HG03520 (cell line): ENCODE measurements around the gene FGFRL1.

Experiments
- ATAC-seq: cut with Tn5 transposase; IDR thresholded peaks from one replicate; pipeline ENCODE4 v1.9.1; 2021; ENCODE audit warnings: mild to moderate bottlenecking, moderate library complexity; ENCODE audit not compliant: unreplicated experiment

FGFRL1 gene

DNA sequence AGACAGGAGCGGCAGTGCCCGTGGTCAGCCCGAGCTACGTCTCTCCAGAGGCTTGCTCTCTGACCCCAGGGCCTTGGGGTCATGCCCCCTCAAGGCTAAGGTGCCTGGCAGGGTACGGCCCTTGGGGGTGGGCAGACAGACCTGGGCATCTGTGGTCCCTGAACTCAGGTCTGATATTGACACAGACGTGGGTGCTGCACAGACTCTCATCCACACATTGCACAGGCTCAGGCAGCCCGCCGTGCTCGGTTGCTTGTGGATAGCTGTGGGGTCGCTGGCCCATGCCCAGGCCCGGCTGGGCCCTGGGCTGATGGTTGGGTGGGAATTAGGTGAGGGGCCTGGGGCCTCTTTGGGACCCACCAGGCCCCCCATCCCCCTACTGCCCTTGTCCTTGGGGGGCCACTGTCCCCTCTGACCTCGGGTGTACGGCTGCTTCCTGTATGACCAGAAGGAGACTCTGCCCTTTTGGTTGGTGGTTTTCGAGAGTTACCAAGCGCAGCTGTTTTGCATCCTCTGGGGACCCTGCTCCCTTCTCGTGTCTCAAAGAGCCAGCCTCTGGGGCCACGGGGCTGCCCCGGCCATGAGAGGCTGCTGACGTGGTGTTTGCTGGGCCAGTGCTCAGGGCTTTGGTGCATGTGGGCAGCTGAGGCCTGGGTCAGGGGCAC lies 10.1 kb downstream of the FGFRL1 start:
- peak; percentile 73 for ATAC-seq

GRCh38 chr4:1022051-1022738 lies 10.8 kb downstream of the FGFRL1 start:
- no peak for ATAC-seq

- ATAC-seq, result no peak
Observed at GRCh38 chr4:1022739-1023066, 11.3 kb downstream of the FGFRL1 start.

DNA sequence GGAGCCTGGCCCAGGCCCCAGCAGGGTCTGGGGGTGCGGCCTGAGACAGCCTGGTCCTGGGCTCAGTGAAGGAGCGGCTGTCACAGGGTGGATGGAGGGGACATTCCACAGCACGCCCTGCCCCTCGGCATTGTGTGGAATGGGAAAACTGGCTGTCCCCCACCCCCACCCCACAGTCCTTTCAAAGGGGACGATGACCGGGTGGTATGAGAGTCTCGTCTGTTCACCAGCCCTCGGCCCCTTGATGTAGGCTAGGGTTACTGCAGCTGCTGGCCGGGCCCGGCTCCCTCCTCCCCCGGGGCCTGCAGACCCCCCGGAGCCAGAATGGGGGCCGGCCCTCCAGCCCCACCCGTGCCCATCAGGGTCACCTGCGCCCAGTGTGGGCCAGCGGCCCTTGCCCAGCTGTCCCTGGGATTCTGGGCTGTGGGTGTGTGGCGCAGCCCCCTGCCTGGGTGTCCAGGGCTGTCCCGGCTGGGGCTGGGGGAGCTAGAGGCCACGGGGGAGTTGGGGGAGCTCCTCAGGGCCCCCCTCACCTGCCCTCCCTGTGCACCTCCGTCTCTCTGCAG lies 11.7 kb downstream of the FGFRL1 start:
- ATAC-seq, result no peak

GRCh38 chr4:1023895-1024740 lies 12.7 kb downstream of the FGFRL1 start:
- ATAC-seq, result no peak

GRCh38 chr4:1024882-1025545 lies 13.6 kb downstream of the FGFRL1 start:
- ATAC-seq, result no peak

DNA sequence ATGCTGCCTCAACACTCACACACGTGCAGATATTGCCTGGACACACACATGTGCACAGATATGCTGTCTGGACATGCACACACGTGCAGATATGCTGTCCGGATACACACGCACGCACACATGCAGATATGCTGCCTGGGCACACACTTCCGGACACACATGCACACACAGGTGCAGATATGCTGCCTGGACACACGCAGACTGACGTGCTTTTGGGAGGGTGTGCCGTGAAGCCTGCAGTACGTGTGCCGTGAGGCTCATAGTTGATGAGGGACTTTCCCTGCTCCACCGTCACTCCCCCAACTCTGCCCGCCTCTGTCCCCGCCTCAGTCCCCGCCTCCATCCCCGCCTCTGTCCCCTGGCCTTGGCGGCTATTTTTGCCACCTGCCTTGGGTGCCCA lies 14.7 kb downstream of the FGFRL1 start:
- ATAC-seq, result peak; percentile 62

- no peak for ATAC-seq
Observed at GRCh38 chr4:1027219-1027914, 15.9 kb downstream of the FGFRL1 start.

GRCh38 chr4:1027915-1028238 lies 16.5 kb downstream of the FGFRL1 start:
- ATAC-seq, result no peak

DNA sequence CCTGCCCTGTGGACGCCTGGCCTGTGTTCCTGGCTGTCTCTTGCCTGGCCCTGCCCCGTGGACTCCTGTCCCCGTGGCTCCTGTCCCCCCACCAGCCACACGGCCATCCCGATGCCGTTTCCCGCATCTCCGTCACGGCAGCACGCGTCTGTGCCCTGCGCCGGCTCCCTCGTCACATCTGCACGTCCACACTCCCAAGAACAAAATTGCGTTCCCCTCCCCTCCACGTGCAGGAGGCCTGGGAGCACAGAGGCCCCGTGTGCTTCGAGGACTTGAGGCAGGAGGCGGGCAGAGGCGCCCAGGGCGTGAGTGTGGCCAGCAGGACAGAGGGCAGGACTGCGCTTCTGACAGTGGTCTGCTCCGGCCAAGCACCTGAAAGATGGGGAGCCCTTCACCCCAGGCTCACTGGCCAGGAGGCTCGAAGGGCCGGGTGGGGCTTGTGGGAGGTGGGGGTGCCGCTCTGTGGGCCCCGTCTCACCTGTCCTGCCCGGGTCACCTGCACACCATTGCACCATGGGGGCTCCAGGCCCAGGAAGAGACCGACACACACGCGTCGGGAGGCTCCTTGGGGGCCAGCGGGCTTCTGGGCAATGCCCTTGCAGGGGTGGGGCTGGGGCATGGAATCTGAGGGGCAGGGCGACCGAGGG lies 17.3 kb downstream of the FGFRL1 start:
- ATAC-seq, result no peak

DNA sequence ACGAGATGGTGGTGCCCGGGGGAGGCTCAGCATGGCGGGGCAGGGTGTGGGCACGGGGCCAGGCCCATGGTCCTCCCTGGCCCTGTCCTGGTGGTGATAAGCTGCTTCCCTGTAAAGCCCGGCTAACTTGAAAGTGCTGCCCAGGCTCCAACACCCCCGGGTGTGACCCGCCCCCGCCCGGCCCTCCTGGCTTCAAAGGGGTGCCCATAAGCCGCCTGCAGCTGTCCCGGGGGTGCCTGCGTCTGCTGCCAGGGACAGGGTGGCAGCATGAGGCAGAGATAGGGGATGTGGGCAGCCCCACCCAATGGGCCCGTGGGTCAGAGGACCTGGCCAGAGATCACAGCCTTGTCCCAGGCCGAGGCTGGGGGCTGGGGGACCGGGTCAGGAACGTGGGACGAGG lies 18.1 kb downstream of the FGFRL1 start:
- ATAC-seq, result no peak

DNA sequence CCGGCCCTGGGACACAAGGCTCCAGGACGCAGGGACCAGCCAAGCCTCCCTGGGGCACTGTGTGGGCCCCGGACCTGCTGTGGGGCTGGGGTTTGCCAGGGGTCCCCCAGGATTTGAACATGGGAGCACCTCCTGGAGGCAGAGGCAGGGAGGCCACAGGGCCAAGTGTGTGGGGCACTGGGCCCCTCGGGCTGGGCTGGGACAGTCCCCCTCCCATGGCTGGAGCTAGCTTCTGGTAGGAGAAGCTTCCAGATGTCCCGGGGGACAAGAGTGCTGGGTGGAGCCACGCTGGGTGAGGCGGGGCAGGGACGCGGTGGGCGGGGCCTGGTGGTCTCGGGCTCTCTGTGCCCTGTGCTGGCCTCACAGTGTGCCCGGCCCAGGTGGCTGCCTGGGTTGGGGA lies 18.6 kb downstream of the FGFRL1 start:
- no peak for ATAC-seq

- no peak for ATAC-seq
Observed at GRCh38 chr4:1030559-1030958, 19.1 kb downstream of the FGFRL1 start.

DNA sequence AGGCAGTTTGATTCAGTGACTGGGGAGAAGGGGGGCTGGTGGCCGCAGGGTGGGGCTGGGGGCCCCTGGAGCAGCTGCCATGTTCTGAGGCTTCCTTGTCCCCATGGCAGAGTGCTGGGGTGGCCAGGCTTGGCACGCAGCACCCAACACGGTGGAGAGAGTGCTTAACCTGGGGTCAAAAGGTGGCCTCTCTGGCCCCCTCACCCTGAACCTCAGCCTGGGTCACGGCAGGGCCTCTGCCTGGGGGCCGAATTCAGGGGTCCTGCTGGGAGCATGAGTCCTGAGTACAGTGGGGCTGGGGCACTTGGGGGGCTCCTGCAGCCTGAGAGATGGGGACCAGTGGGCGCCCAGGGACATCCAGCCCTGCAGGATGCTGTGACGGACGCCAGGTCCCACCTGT lies 19.9 kb downstream of the FGFRL1 start:
- ATAC-seq, result no peak

- no peak for ATAC-seq
Observed at GRCh38 chr4:1031956-1032795, 20.8 kb downstream of the FGFRL1 start.

GRCh38 chr4:1032861-1033260 lies 21.4 kb downstream of the FGFRL1 start:
- no peak for ATAC-seq

DNA sequence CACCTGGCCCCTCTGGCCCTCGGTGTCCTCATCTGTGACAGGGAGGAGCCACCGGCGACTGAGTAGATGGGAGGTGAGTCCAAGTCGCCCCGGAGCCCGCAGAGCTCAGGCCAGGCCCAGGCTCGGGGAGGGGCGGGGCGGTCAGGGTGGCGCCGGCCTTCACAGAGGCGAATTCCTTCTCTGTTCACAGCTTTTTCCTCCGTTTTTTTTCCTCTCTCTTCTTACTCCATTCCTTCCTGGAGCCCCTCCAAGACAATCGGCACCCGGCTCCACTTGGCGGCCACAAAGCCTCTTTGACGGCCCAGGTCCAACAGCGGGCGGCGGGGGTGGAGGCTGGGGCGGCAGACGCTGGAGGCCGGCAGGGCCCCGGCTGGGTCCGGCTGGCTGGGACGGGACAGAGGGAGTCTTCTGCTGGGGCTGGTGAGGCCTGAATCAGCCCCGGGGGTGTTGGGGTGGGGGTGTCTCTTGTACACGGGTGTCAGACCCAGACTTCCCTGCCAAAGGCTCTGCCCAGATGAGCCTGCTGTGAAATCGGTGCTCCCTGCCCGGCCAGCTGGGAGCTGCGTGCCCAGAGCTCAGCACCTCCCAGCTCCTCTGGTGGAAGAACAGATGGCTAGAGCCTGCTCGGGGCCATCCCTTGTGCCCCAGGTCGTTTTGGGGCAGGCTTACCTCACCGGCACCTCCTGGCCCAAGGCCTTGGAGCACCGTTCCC lies 22.6 kb downstream of the FGFRL1 start:
- ATAC-seq, result no peak

GRCh38 chr4:1035510-1035909 lies 24.1 kb downstream of the FGFRL1 start:
- ATAC-seq, result no peak

DNA sequence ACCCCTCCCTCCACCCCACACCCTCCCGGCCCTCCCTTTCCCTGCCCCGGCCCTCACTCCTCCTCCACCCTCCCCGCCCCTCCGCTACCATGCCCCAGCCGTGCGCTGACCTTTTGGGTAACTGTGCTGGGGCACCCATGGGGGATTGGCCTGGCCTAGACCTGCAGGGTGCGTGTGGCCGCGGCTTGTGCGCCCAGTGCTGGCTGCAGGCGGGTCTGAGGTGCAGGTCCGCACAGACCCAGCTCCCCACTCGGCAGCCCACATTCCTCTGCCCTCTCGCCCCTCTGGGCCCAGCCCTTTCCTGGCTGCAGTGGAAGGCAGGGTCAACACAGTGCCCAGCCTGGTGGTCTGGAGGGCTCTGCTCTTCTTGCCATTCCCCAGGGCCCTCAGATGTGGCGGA lies 24.7 kb downstream of the FGFRL1 start:
- no peak for ATAC-seq
